Breast epithelium (tissue), 4 donors: ENCODE data around the gene MYO18B. TPM values are rescaled to one million over a fixed set of nuclear protein-coding genes. Genes with fewer than 3 reads are reported as not detected.

Source experiments
- DNase-seq, 2 donors: peaks; one replicate each; pipeline ENCODE4 v3.0.0-alpha.2; 2019; ENCODE audit warnings: low spot score in 2 of 2
- H3K27ac ChIP-seq, 2 donors: fragments of 200-600 bp; sonication (generic) in 1 of 2; one replicate each; pipeline ENCODE4 v1.5.1; 2016 to 2019; ENCODE audit warnings: mild to moderate bottlenecking in 1 of 2
- H3K27me3 ChIP-seq, 2 donors: fragments of 200-600 bp; sonication (generic) in 1 of 2; one replicate each; pipeline versions ENCODE4 v1.5.1 to v1.6.0; 2017 to 2019; ENCODE audit warnings: control low read depth in 1 of 2, mild to moderate bottlenecking in 1 of 2
- H3K36me3 ChIP-seq: fragments of 200-600 bp; one replicate; pipeline ENCODE4 v1.5.1; 2019
- H3K4me1 ChIP-seq, 2 donors: fragments of 200-600 bp; sonication (generic); one replicate each; pipeline ENCODE4 v1.5.1; 2016 to 2019; ENCODE audit warnings: control low read depth in 1 of 2
- H3K4me3 ChIP-seq, 3 donors: fragments of 200-600 bp; sonication (generic); 1 replicate in 2 of 3; 2 replicates in 1 of 3; pipeline ENCODE4 v1.5.1; 2016 to 2019; ENCODE audit warnings: mild to moderate bottlenecking in 3 of 3, moderate library complexity in 2 of 3
- H3K9me3 ChIP-seq, 2 donors: fragments of 200-600 bp; sonication (generic) in 1 of 2; one replicate each; pipeline ENCODE4 v1.5.1; 2016 to 2019; ENCODE audit warnings: control low read depth in 1 of 2
- CTCF ChIP-seq, 3 donors: fragments of 450-650 bp; IDR thresholded peaks; one replicate each; pipeline ENCODE4 v1.5.1; 2016 to 2017; ENCODE audit warnings: antibody characterized with exemption in 3 of 3, mild to moderate bottlenecking in 3 of 3, moderate library complexity in 3 of 3
- POLR2A ChIP-seq: fragments of 450-650 bp; IDR thresholded peaks from one replicate; pipeline ENCODE4 v1.6.1; 2016; ENCODE audit warnings: antibody characterized with exemption, mild to moderate bottlenecking, moderate library complexity
- POLR2AphosphoS5 ChIP-seq, 3 donors: sonication (generic); formaldehyde crosslinking; IDR thresholded peaks; one replicate each; pipeline ENCODE4 v1.6.1; 2017; ENCODE audit warnings: antibody characterized with exemption in 3 of 3
- intact Hi-C: fragments of 100-400 bp; cut with DNase I; formaldehyde crosslinking; loops from one replicate; pipeline ENCODE4 v1.15.1; 2023; ENCODE audit warnings: low total_unique reads
- total RNA-seq, 3 donors: library from RNA; depleted of rRNA; stranded (reverse); fragments of >200 nt; gene quantifications; one replicate each; pipeline ENCODE4 v1.1.0, GENCODE V29; 2016

The MYO18B gene
- total RNA-seq, 3 donors from 2014 or later = under 0.01 to 0.16 (median 0.15) TPM

DNA sequence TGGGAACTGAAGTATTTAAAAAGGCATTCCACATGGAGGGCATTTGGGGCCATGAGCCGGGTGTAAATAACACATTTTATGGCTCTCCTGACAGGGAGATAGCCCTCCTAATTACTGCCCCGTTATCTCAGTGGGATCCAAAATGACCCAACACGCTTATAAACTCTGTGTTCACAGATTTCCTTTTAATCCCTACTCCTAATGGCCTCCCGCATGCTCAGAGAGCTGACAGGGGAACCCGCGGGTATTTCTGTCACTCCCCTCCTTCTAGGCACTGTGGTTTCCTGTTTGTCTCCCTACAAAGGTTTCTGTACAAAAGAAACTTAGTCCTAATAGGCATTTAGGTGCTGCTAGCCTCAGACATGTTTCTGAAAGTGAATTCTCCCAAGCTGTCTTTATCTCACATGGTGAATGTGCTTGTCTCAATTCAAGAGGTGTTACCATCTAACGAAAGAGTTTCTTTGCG, 224.5 kb downstream of the MYO18B start:
- TF ChIP-seq POLR2AphosphoS5 (IDR thresholded peaks at IDR 0.05) (no peak), POLR2A (no peak), CTCF (IDR thresholded peaks at IDR 0.05) (no peak)
- no peak for DNase-seq
- Histone ChIP-seq H3K4me3 (no peak overlapping the region), H3K27me3 (peaks cover 0 to 32% of the 10 kb centered on the region in 2 donors), H3K4me1 (no peaks in the 10 kb centered on the region), H3K36me3 (no peaks in the 10 kb centered on the region), H3K9me3 (peaks cover 0 to 5% of the 10 kb centered on the region in 2 donors), H3K27ac (no peak overlapping the region)
- intact Hi-C loops = no loop called here

GRCh38 chr22:25969286-25969685, 227.3 kb downstream of the MYO18B start:
- Histone ChIP-seq H3K27me3 (peaks cover 0 to 44% of the 10 kb centered on the region in 2 donors), H3K9me3 (no peaks in the 10 kb centered on the region), H3K4me1 (no peaks in the 10 kb centered on the region), H3K4me3 (no peak overlapping the region), H3K27ac (no peak overlapping the region), H3K36me3 (no peaks in the 10 kb centered on the region)
- intact Hi-C loops = no loop called here
- TF ChIP-seq POLR2AphosphoS5 (IDR thresholded peaks at IDR 0.05) (no peak), CTCF (IDR thresholded peaks at IDR 0.05) (no peak), POLR2A (no peak)
- DNase-seq = no peak

- intact Hi-C loops = no loop called here
- Histone ChIP-seq H3K4me1 (no peaks in the 10 kb centered on the region), H3K4me3 (no peak overlapping the region), H3K27ac (no peak overlapping the region), H3K36me3 (no peaks in the 10 kb centered on the region), H3K27me3 (peaks cover 0 to 43% of the 10 kb centered on the region in 2 donors), H3K9me3 (no peaks in the 10 kb centered on the region)
- TF ChIP-seq POLR2A = no peak
- TF ChIP-seq POLR2AphosphoS5 (IDR thresholded peaks at IDR 0.05) = no peak
- no peak for TF ChIP-seq CTCF (IDR thresholded peaks at IDR 0.05)
- DNase-seq = no peak
Observed at GRCh38 chr22:25969901-25970300, 227.9 kb downstream of the MYO18B start.

DNA sequence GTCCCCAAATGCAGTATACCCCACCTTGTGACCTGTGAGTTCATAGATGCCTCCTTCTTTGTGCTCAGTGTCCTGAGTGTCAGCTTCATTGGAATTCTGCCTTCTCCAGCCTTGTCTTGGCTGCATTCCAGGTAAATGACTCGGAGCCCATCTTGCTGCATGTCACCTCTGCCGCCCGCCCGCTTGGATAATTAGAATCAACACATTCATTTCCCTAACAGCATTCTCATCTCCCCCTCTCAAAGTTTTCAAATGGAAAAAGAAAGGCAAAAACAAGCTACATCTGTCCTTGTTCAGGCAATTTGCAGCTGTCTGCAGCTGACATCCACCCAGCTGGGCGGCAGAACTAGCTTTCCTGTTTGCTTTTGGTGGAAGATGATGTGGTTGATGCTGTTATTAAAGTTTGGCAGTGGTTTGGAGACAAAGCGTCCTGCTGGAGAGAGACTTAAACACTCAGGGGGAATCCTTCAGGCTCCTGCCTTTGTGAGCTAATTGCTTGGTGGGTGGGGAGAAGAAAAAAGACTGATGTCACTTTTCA, 228.5 kb downstream of the MYO18B start:
- Histone ChIP-seq H3K4me3 (no peak overlapping the region), H3K36me3 (no peaks in the 10 kb centered on the region), H3K9me3 (no peaks in the 10 kb centered on the region), H3K27me3 (peaks cover 0 to 38% of the 10 kb centered on the region in 2 donors), H3K27ac (no peak overlapping the region), H3K4me1 (no peaks in the 10 kb centered on the region)
- TF ChIP-seq CTCF (IDR thresholded peaks at IDR 0.05) (no peak), POLR2A (no peak), POLR2AphosphoS5 (IDR thresholded peaks at IDR 0.05) (no peak)
- intact Hi-C loops = no loop called here
- DNase-seq = no peak

DNA sequence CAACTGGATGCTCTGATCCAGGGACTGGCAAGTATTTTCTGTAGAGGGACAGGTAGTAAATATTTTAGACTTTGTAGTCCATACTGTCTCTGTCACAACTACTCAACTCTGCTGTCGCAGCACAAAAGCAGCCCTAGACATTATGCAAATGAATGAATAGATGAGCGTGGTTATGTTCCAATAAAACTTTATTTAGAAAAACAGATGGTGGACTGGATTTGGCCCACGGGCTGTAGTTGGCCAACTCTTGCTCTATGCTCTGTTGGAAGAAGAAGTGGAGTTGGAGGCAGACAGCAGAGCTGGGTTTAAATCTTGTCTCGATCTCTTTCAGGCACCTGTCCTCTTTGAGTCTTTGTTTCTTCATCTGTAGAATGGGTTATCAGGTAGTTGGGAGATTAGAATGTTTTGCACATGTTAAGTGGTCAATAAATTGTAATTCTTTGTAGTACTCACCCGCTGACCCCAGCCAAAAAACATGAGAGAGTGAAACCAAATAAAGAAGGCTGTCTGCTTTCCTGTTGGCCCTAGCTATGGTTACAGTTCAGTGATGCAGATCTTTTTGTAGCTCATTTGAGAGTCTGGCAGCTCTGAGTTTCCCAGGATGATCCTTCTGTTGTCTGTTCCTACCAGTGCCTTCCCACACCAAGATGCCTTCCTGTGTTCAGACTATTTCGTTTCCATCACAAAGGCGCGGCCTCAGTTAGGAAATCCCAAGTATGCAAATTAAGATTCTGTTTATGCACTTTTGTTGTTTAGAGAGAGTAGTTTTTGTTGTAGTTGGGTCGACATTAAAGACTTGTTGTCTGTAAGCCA, 229.2 kb downstream of the MYO18B start:
- Histone ChIP-seq H3K27ac (no peak overlapping the region), H3K27me3 (peaks cover 0 to 35% of the 10 kb centered on the region in 2 donors), H3K4me3 (no peak overlapping the region), H3K36me3 (no peaks in the 10 kb centered on the region), H3K4me1 (no peaks in the 10 kb centered on the region), H3K9me3 (no peaks in the 10 kb centered on the region)
- no peak for TF ChIP-seq POLR2A
- intact Hi-C loops = no loop called here
- no peak for DNase-seq
